H1 (cell line): ENCODE results near the gene MLLT11. TPM values are rescaled to one million over a fixed set of nuclear protein-coding genes. Genes with fewer than 3 reads are reported as not detected.

ENCODE experiments used
- ASH2L ChIP-seq: fragments of 200-600, 300-600 bp; sonication (generic); IDR thresholded peaks from one replicate; pipeline ENCODE4 v1.7.1; 2017; ENCODE audit warnings: low read length
- BACH1 ChIP-seq: IDR thresholded peaks from 2 replicates; pipeline ENCODE4 v1.6.1; 2012; ENCODE audit warnings: low read length, improper control_type of control experiment
- CEBPB ChIP-seq: IDR thresholded peaks from 2 replicates; pipeline ENCODE4 v1.6.1; 2012; ENCODE audit warnings: low read depth, low read length
- EP300 ChIP-seq, 2 experiments: IDR thresholded peaks; 1 replicate in 1 of 2; 2 replicates in 1 of 2; pipeline ENCODE4 v1.6.1; 2011 to 2012; ENCODE audit warnings: low read depth in 2 of 2, low read length in 2 of 2, mild to moderate bottlenecking in 2 of 2, borderline replicate concordance in 1 of 2, inconsistent platforms in 1 of 2, moderate library complexity in 1 of 2
- HDAC2 ChIP-seq, 2 experiments: fragments of 300-600 bp in 1 of 2; sonication (generic) in 1 of 2; IDR thresholded peaks; 2 replicates each; pipeline ENCODE4 v1.6.1; 2011 to 2012; ENCODE audit warnings: low read depth in 2 of 2, low read length in 2 of 2, mild to moderate bottlenecking in 2 of 2, moderate library complexity in 2 of 2, borderline replicate concordance in 1 of 2, inconsistent platforms in 1 of 2
- KDM4A ChIP-seq: IDR thresholded peaks from one replicate; pipeline ENCODE4 v1.7.1; 2012; ENCODE audit warnings: low read depth, mild to moderate bottlenecking, moderate library complexity, low read length, inconsistent platforms; ENCODE audit not compliant: severe bottlenecking
- KDM5A ChIP-seq: fragments of 200-600 bp; IDR thresholded peaks from 2 replicates; pipeline ENCODE4 v1.7.1; 2012; ENCODE audit warnings: mild to moderate bottlenecking, low read length, inconsistent platforms, mixed read lengths
- NANOG ChIP-seq: IDR thresholded peaks from 2 replicates; pipeline ENCODE4 v1.6.1; 2011; ENCODE audit warnings: low read length, low read depth, mild to moderate bottlenecking, inconsistent platforms; ENCODE audit not compliant: insufficient read depth, poor library complexity, severe bottlenecking
- NRF1 ChIP-seq: IDR thresholded peaks from 2 replicates; pipeline ENCODE4 v1.6.1; 2011; ENCODE audit warnings: mild to moderate bottlenecking, low read depth, low read length, improper control_type of control experiment
- PHF8 ChIP-seq: fragments of 200-600 bp; sonication (generic); conservative IDR thresholded peaks from 2 replicates; pipeline ENCODE4 v1.7.1; 2012; ENCODE audit warnings: low read depth, mild to moderate bottlenecking, inconsistent platforms, low read length, moderate library complexity
- POLR2A ChIP-seq, 2 experiments: IDR thresholded peaks; 1 replicate in 1 of 2; 2 replicates in 1 of 2; pipeline ENCODE4 v1.6.1; 2011; ENCODE audit warnings: low read depth in 2 of 2, low read length in 2 of 2, mild to moderate bottlenecking in 2 of 2; ENCODE audit errors: control extremely low read depth in 1 of 2
- POLR2AphosphoS5 ChIP-seq: IDR thresholded peaks from 2 replicates; pipeline ENCODE4 v1.6.1; 2011; ENCODE audit warnings: low read depth, low read length
- POU5F1 ChIP-seq: IDR thresholded peaks from 2 replicates; pipeline ENCODE4 v1.6.1; 2011; ENCODE audit warnings: low read depth, mild to moderate bottlenecking, low read length, moderate library complexity
- RBBP5 ChIP-seq: IDR thresholded peaks from 2 replicates; pipeline ENCODE4 v1.7.1; 2012; ENCODE audit warnings: low read depth, mild to moderate bottlenecking, inconsistent platforms, low read length, moderate library complexity, borderline replicate concordance
- RFX5 ChIP-seq: IDR thresholded peaks from 2 replicates; pipeline ENCODE4 v1.6.1; 2011; ENCODE audit warnings: low read depth, low read length, improper control_type of control experiment, borderline replicate concordance
- RNF2 ChIP-seq: fragments of 200-900, 300-1000 bp; sonication (generic); IDR thresholded peaks from 2 replicates; pipeline ENCODE4 v1.7.1; 2016; ENCODE audit warnings: borderline replicate concordance, low read depth, mild to moderate bottlenecking, antibody characterized with exemption, low read length; ENCODE audit not compliant: poor library complexity, severe bottlenecking; ENCODE audit errors: missing control alignments
- SAP30 ChIP-seq: fragments of 300-600 bp; sonication (generic); IDR thresholded peaks from 2 replicates; pipeline ENCODE4 v1.7.1; 2012; ENCODE audit warnings: low read length, moderate library complexity, mild to moderate bottlenecking, inconsistent platforms; ENCODE audit not compliant: insufficient read depth, insufficient replicate concordance
- SIRT6 ChIP-seq: IDR thresholded peaks from one replicate; pipeline ENCODE4 v1.7.1; 2012; ENCODE audit warnings: low read length, inconsistent platforms
- SP1 ChIP-seq: IDR thresholded peaks from 2 replicates; pipeline ENCODE4 v1.6.1; 2011; ENCODE audit warnings: low read depth, low read length
- SRF ChIP-seq: IDR thresholded peaks from 2 replicates; pipeline ENCODE4 v1.6.1; 2011; ENCODE audit warnings: mild to moderate bottlenecking, low read depth, low read length, moderate library complexity
- TCF12 ChIP-seq: IDR thresholded peaks from 2 replicates; pipeline ENCODE4 v1.6.1; 2011; ENCODE audit warnings: low read depth, mild to moderate bottlenecking, low read length
- TEAD4 ChIP-seq: IDR thresholded peaks from 2 replicates; pipeline ENCODE4 v1.6.1; 2012; ENCODE audit warnings: low read depth, low read length, inconsistent platforms, mixed read lengths
- ZNF274 ChIP-seq: IDR thresholded peaks from 2 replicates; pipeline ENCODE4 v1.7.0; 2012; ENCODE audit warnings: low read length, borderline replicate concordance; ENCODE audit errors: extremely low read depth
- polyA plus RNA-seq, 7 experiments: library from polyadenylated mRNA; depleted of rRNA in 3 of 7; stranded (reverse) in 5 of 7; unstranded in 2 of 7; fragments of >200 nt in 5 of 7; fragments of 200-250 nt in 2 of 7; gene quantifications; 1 replicate in 5 of 7; 2 replicates in 1 of 7; 4 replicates in 1 of 7; pipeline versions ENCODE4 v1.2.1 to v1.2.3, GENCODE V29; 2011 to 2013; ENCODE audit warnings: missing spikeins in 2 of 7, mixed read lengths in 2 of 7
- total RNA-seq: library from RNA; stranded (reverse); fragmentation: NEBNext Ultra II Directional; extraction: Animal tissue kit (Norgen Biotek cat#: 25700); gene quantifications from 2 replicates; pipeline ENCODE4 v1.2.1, GENCODE V29; 2021
- TF ChIP-seq, protein P1 (sequence below): IDR thresholded peaks from 2 replicates; pipeline ENCODE4 v1.6.1; 2012; ENCODE audit warnings: low read length, inconsistent platforms

The MLLT11 gene
- total and polyA plus RNA-seq, 2 of the 8 experiments (the other 6 are each of a cell fraction or from before 2014, with no cell fraction given): 13.7 to 18.1 TPM

GRCh38 chr1:151024540-151025146 lies 35.6 kb upstream of the MLLT11 start (continued):
- no peak for TF ChIP-seq RNF2
- TF ChIP-seq RFX5: no peak
- no peak for TF ChIP-seq KDM5A
- TF ChIP-seq BACH1: no peak
- TF ChIP-seq, protein P1, sequence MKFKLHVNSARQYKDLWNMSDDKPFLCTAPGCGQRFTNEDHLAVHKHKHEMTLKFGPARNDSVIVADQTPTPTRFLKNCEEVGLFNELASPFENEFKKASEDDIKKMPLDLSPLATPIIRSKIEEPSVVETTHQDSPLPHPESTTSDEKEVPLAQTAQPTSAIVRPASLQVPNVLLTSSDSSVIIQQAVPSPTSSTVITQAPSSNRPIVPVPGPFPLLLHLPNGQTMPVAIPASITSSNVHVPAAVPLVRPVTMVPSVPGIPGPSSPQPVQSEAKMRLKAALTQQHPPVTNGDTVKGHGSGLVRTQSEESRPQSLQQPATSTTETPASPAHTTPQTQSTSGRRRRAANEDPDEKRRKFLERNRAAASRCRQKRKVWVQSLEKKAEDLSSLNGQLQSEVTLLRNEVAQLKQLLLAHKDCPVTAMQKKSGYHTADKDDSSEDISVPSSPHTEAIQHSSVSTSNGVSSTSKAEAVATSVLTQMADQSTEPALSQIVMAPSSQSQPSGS: no peak
- no peak for TF ChIP-seq SAP30
- TF ChIP-seq CEBPB: no peak
- TF ChIP-seq TCF12: no peak
- no peak for TF ChIP-seq SIRT6
- no peak for TF ChIP-seq TEAD4
- no peak for TF ChIP-seq KDM4A
- no peak for TF ChIP-seq POLR2A (IDR thresholded peaks at IDR 0.05; ENCODE audit: control extremely low read depth in 1 of 2, low read depth in 2 of 2, low read length in 2 of 2)
- TF ChIP-seq SP1: no peak
- no peak for TF ChIP-seq SRF
- TF ChIP-seq RBBP5: no peak
- no peak for TF ChIP-seq POU5F1
- TF ChIP-seq PHF8: no peak
- no peak for TF ChIP-seq HDAC2 (IDR thresholded peaks at IDR 0.05; ENCODE audit: borderline replicate concordance in 1 of 2, low read depth in 2 of 2, low read length in 2 of 2)
- no peak for TF ChIP-seq ASH2L
- TF ChIP-seq EP300 (IDR thresholded peaks at IDR 0.05; ENCODE audit: borderline replicate concordance in 1 of 2, low read depth in 2 of 2, low read length in 2 of 2): no peak
- no peak for TF ChIP-seq ZNF274
- no peak for TF ChIP-seq NANOG
- no peak for TF ChIP-seq NRF1
- no peak for TF ChIP-seq POLR2AphosphoS5
